Ascending aorta (tissue), 2 donors: ENCODE data around the gene GYS1. TPM values are rescaled to one million over a fixed set of nuclear protein-coding genes. Genes with fewer than 3 reads are reported as not detected.

Experiments used
- DNase-seq, 2 donors: peaks; one replicate each; pipeline ENCODE4 v3.0.0-alpha.2; 2019; ENCODE audit warnings: low spot score in 2 of 2
- H3K27ac ChIP-seq, 2 donors: fragments of 200-600 bp; sonication (generic); one replicate each; pipeline ENCODE4 v1.5.1; 2016 to 2017; ENCODE audit warnings: mild to moderate bottlenecking in 1 of 2
- H3K27me3 ChIP-seq: fragments of 200-600 bp; sonication (generic); one replicate; pipeline ENCODE4 v1.5.1; 2017
- H3K36me3 ChIP-seq, 2 donors: fragments of 200-600 bp; sonication (generic); one replicate each; pipeline ENCODE4 v1.5.1; 2016
- H3K4me1 ChIP-seq, 2 donors: fragments of 200-600 bp; sonication (generic); one replicate each; pipeline ENCODE4 v1.5.1; 2016 to 2017; ENCODE audit warnings: mild to moderate bottlenecking in 1 of 2
- H3K4me3 ChIP-seq, 2 donors: fragments of 200-600 bp; sonication (generic); one replicate each; pipeline ENCODE4 v1.5.1; 2016 to 2017; ENCODE audit warnings: mild to moderate bottlenecking in 1 of 2
- H3K9me3 ChIP-seq, 2 donors: fragments of 200-600 bp; sonication (generic); one replicate each; pipeline ENCODE4 v1.5.1; 2016
- intact Hi-C: fragments of 100-400 bp; cut with DNase I; formaldehyde crosslinking; loops from one replicate; pipeline ENCODE4 v1.15.1; 2023
- total RNA-seq: library from RNA; depleted of rRNA; stranded (reverse); fragments of >200 nt; gene quantifications from one replicate; pipeline ENCODE4 v1.1.0, GENCODE V29; 2016
- TF ChIP-seq, protein P1 (sequence below), 3 experiments: fragments of 200-600 bp in 2 of 3; fragments of 450-650 bp in 1 of 3; sonication (generic) in 2 of 3; IDR thresholded peaks; one replicate each; pipeline ENCODE4 v1.5.1; 2016 to 2019; ENCODE audit warnings: antibody characterized with exemption in 3 of 3, mild to moderate bottlenecking in 1 of 3, moderate library complexity in 1 of 3

Gene GYS1
- total RNA-seq, 1 donor from 2014 or later: 21.8 TPM

- TF ChIP-seq, protein P1, sequence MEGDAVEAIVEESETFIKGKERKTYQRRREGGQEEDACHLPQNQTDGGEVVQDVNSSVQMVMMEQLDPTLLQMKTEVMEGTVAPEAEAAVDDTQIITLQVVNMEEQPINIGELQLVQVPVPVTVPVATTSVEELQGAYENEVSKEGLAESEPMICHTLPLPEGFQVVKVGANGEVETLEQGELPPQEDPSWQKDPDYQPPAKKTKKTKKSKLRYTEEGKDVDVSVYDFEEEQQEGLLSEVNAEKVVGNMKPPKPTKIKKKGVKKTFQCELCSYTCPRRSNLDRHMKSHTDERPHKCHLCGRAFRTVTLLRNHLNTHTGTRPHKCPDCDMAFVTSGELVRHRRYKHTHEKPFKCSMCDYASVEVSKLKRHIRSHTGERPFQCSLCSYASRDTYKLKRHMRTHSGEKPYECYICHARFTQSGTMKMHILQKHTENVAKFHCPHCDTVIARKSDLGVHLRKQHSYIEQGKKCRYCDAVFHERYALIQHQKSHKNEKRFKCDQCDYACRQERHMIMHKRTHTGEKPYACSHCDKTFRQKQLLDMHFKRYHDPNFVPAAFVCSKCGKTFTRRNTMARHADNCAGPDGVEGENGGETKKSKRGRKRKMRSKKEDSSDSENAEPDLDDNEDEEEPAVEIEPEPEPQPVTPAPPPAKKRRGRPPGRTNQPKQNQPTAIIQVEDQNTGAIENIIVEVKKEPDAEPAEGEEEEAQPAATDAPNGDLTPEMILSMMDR (IDR thresholded peaks at IDR 0.05): no peak
- no peak for DNase-seq
- peak within 1 kb of the TSS; percentile 56 to 65 for H3K4me3 ChIP-seq
- H3K4me1 ChIP-seq: peaks cover 8 to 18% of the 10 kb centered on the region in 2 donors
- intact Hi-C loops: no loop called here
- H3K9me3 ChIP-seq: no peaks in the 10 kb centered on the region
- no peak within 1 kb of the TSS for H3K27ac ChIP-seq
- H3K36me3 ChIP-seq: peaks cover 17 to 26% of the 10 kb centered on the region in 2 donors
- peaks cover 9% of the 10 kb centered on the region for H3K27me3 ChIP-seq
Observed at GRCh38 chr19:49017041-49017665, 24.0 kb upstream of the GYS1 start, which contains the start of gene LHB. Gene LHB, minus strand, starts transcription at chr19:49017091. Its CDS starts 10 bp downstream, at chr19:49017081.

DNA sequence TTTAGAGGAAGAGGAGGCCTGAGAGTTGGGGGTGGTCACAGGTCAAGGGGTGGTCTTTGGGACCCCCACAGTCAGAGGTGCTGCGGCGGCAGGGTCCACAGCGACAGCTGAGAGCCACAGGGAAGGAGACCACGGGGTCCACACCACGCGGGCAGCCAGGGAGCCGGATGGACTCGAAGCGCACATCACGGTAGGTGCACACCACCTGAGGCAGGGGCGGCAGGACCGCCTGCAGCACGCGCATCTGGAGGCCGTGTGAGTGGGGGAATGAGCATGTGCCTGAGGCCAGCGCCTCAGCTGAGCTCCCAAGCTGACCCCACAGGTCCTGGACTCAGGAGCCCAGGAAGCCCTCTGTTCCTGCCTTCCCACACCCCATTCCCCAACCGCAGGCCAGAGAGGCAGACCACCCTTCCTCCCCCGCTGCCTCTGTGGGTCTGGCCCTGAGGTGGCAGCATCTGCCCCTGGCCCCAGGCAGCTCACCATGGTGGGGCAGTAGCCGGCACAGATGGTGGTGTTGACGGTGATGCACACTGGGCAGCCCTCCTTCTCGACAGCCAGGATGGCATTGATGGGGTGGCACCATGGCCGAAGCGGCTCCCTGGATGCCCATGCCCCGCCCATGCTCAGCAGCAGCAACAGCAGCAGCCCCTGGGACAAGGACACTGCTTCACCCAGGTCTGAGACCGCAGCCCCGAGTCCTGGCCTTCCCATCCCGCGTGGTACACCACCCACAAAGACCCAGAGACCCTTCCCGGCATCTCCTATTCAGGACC is 23.1 kb upstream of the GYS1 start:
- no peak overlapping the region for H3K27ac ChIP-seq
- no peak overlapping the region for H3K4me3 ChIP-seq
- peaks cover 9% of the 10 kb centered on the region for H3K27me3 ChIP-seq
- TF ChIP-seq, protein P1 (IDR thresholded peaks at IDR 0.05): no peak
- peaks cover 8 to 18% of the 10 kb centered on the region in 2 donors for H3K4me1 ChIP-seq
- no peaks in the 10 kb centered on the region for H3K9me3 ChIP-seq
- H3K36me3 ChIP-seq: peaks cover 25 to 35% of the 10 kb centered on the region in 2 donors
- intact Hi-C loops: no loop called here
- DNase-seq: no peak

- intact Hi-C loops: no loop called here
- H3K36me3 ChIP-seq: peaks cover 36 to 49% of the 10 kb centered on the region in 2 donors
Observed at GRCh38 chr19:49014870-49015255, 21.8 kb upstream of the GYS1 start.

DNA sequence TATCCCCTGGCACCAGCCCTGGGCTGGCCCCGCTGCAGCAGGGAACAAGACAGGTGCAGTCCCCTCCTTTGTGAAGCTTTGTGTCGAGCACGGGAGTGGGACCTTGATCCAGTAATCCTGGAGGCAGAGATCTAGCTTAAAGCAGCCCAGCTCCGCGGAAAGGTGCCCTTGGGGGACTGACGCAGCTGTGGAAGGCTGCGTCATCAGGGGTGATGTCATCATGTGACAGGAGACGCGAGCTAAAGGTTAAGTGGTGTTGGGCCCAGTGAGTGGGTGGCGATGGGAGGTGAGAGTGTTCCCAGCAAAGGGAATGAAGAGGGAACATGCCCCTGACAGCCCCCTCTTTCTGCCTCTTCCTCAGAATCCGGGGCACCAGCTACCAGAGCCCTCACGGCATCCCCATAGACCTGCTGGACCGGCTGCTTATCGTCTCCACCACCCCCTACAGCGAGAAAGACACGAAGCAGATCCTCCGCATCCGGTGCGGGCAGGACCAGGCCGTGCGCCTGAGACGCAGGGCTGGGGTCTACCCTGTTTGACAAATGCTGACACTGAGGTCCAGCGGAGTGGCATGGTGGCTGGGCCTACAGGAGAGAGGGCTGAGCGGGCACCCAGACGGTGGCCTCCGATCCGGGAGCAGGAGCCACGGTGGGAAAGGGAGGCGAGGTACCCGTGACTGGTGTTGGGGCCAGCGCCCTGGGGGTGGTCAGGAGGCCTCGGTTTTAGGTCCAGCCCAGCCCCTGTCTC is 21.2 kb upstream of the GYS1 start:
- H3K27me3 ChIP-seq: peaks cover 5% of the 10 kb centered on the region
- TF ChIP-seq, protein P1 (IDR thresholded peaks at IDR 0.05): no peak
- no peaks in the 10 kb centered on the region for H3K9me3 ChIP-seq
- H3K4me3 ChIP-seq: no peak overlapping the region
- H3K36me3 ChIP-seq: peaks cover 39 to 54% of the 10 kb centered on the region in 2 donors
- DNase-seq: no peak
- peaks cover 4 to 16% of the 10 kb centered on the region in 2 donors for H3K4me1 ChIP-seq
- intact Hi-C loops: no loop called here
- H3K27ac ChIP-seq: no peak overlapping the region

More at GRCh38 chr19:49014870-49015255, 21.8 kb upstream of the GYS1 start:
- H3K4me3 ChIP-seq: no peak overlapping the region
- H3K27ac ChIP-seq: no peak overlapping the region
- TF ChIP-seq, protein P1 (IDR thresholded peaks at IDR 0.05): no peak
- DNase-seq: no peak
- peaks cover 8 to 18% of the 10 kb centered on the region in 2 donors for H3K4me1 ChIP-seq
- peaks cover 9% of the 10 kb centered on the region for H3K27me3 ChIP-seq
- H3K9me3 ChIP-seq: no peaks in the 10 kb centered on the region

DNA sequence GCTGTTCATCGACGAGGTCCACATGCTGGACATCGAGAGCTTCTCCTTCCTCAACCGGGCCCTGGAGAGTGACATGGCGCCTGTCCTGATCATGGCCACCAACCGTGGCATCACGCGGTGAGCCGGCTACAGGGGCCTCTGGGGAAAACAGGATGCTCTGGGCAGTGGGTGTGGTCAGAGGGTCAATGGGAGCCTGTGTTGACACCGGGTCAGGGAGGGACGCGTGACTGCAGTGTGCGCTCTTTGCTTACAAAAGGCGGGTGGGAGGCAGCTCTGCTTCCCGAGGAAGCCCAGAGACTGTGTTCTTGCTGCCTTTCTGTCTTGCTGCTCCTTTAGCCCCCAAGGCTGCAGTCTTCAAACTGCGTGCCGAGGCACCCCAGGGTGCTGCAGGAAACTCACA is 18.1 kb upstream of the GYS1 start:
- TF ChIP-seq, protein P1 (IDR thresholded peaks at IDR 0.05): no peak
- Histone ChIP-seq H3K27me3 (no peaks in the 10 kb centered on the region), H3K4me1 (no peaks in the 10 kb centered on the region), H3K4me3 (no peak overlapping the region), H3K9me3 (no peaks in the 10 kb centered on the region), H3K36me3 (peaks cover 58 to 72% of the 10 kb centered on the region in 2 donors), H3K27ac (no peak overlapping the region)
- DNase-seq: no peak
- intact Hi-C loops: no loop called here
